Neural progenitor cell (in vitro differentiated cells): ENCODE results near the gene SERTM1. TPM values are rescaled to one million over a fixed set of nuclear protein-coding genes. Genes with fewer than 3 reads are reported as not detected.
A peak's percentile ranks its signal among the peaks of the same experiment; 100 is the strongest.

ENCODE experiments used
- DNase-seq: peaks from one replicate; pipeline ENCODE4 v3.0.0-alpha.2; 2016; ENCODE audit warnings: low spot score
- H2AFZ ChIP-seq: fragments of 200-600 bp; sonication (generic); replicated peaks from 2 replicates; pipeline ENCODE4 v1.6.1; 2016; ENCODE audit warnings: antibody characterized with exemption
- H3F3A ChIP-seq: fragments of 200-600 bp; sonication (generic); 2 replicates; pipeline ENCODE4 v1.6.1; 2016; ENCODE audit warnings: antibody characterized with exemption, low read depth
- H3K27ac ChIP-seq: fragments of 200-600 bp; sonication (generic); 2 replicates; pipeline ENCODE4 v1.5.1; 2016; ENCODE audit warnings: mild to moderate bottlenecking
- H3K27me3 ChIP-seq: fragments of 200-600 bp; sonication (generic); 2 replicates; pipeline ENCODE4 v1.6.1; 2016; ENCODE audit warnings: mild to moderate bottlenecking, moderate library complexity
- H3K36me3 ChIP-seq: fragments of 200-600 bp; sonication (generic); 2 replicates; pipeline ENCODE4 v1.5.1; 2016
- H3K4me1 ChIP-seq: fragments of 200-600 bp; sonication (generic); 2 replicates; pipeline ENCODE4 v1.6.1; 2016; ENCODE audit warnings: mixed run types
- H3K4me2 ChIP-seq: fragments of 200-600 bp; sonication (generic); 2 replicates; pipeline ENCODE4 v1.6.1; 2016
- H3K4me3 ChIP-seq: fragments of 200-600 bp; sonication (generic); 2 replicates; pipeline ENCODE4 v1.5.1; 2016
- H3K79me2 ChIP-seq: fragments of 200-600 bp; sonication (generic); 2 replicates; pipeline ENCODE4 v1.6.1; 2016; ENCODE audit warnings: low read depth
- H3K9ac ChIP-seq: fragments of 200-600 bp; sonication (generic); 2 replicates; pipeline ENCODE4 v1.6.1; 2016
- H3K9me3 ChIP-seq: fragments of 200-600 bp; sonication (generic); 2 replicates; pipeline ENCODE4 v1.5.1; 2016; ENCODE audit warnings: low read depth
- H4K20me1 ChIP-seq: fragments of 200-600 bp; sonication (generic); 2 replicates; pipeline ENCODE4 v1.6.1; 2016; ENCODE audit warnings: low read depth
- H3K27ac Mint-ChIP-seq: 3 replicates; pipeline ENCODE4 v1.8.0; 2021; ENCODE audit warnings: mixed read lengths
- H3K27me3 Mint-ChIP-seq: 2 replicates; pipeline ENCODE4 v1.8.0; 2022; ENCODE audit warnings: low read depth, mild to moderate bottlenecking, inconsistent platforms, moderate library complexity, mixed read lengths; ENCODE audit not compliant: insufficient read depth
- H3K36me3 Mint-ChIP-seq: 3 replicates; pipeline ENCODE4 v1.8.0; 2021; ENCODE audit warnings: mixed read lengths
- H3K4me1 Mint-ChIP-seq: 3 replicates; pipeline ENCODE4 v1.8.0; 2021; ENCODE audit warnings: mixed read lengths
- H3K4me3 Mint-ChIP-seq: 3 replicates; pipeline ENCODE4 v1.8.0; 2021; ENCODE audit warnings: mild to moderate bottlenecking, moderate library complexity, mixed read lengths
- H3K9me3 Mint-ChIP-seq: 3 replicates; pipeline ENCODE4 v1.8.0; 2020; ENCODE audit warnings: mixed read lengths
- CTCF ChIP-seq: fragments of 200-600 bp; sonication (generic); IDR thresholded peaks from 2 replicates; pipeline ENCODE4 v1.5.1; 2017; ENCODE audit warnings: antibody characterized with exemption, mild to moderate bottlenecking
- EZH2 ChIP-seq: fragments of 200-600 bp; sonication (generic); IDR thresholded peaks from 2 replicates; pipeline ENCODE4 v1.6.1; 2017; ENCODE audit warnings: antibody characterized with exemption, mild to moderate bottlenecking, moderate library complexity
- EZH2phosphoT487 ChIP-seq: fragments of 200-600 bp; sonication (generic); IDR thresholded peaks from 2 replicates; pipeline ENCODE4 v1.6.1; 2017; ENCODE audit warnings: antibody characterized with exemption
- total RNA-seq: library from RNA; depleted of rRNA; stranded (reverse); fragments of >200 nt; gene quantifications from 2 replicates; pipeline ENCODE4 v1.2.3, GENCODE V29; 2015; ENCODE audit warnings: low replicate concordance

Gene SERTM1
- total RNA-seq, 1 donor from 2014 or later = not detected

- peak; percentile 3 for DNase-seq
- no peaks in the 10 kb centered on the region for H3K4me1 Mint-ChIP-seq
- H3K4me3 Mint-ChIP-seq = no peak overlapping the region
- Histone ChIP-seq H4K20me1 (no peaks in the 10 kb centered on the region), H2AFZ (peak overlapping the region; percentile 81), H3K4me3 (no peak overlapping the region), H3K9me3 (no peaks in the 10 kb centered on the region), H3F3A (no peaks in the 10 kb centered on the region), H3K27me3 (no peaks in the 10 kb centered on the region), H3K4me1 (no peaks in the 10 kb centered on the region), H3K36me3 (no peaks in the 10 kb centered on the region), H3K9ac (no peak overlapping the region), H3K27ac (peak overlapping the region; percentile 38), H3K4me2 (no peak overlapping the region), H3K79me2 (no peaks in the 10 kb centered on the region)
- TF ChIP-seq CTCF (no peak), EZH2 (no peak), EZH2phosphoT487 (no peak)
- H3K9me3 Mint-ChIP-seq = peaks cover 3% of the 10 kb centered on the region
- peaks cover 2% of the 10 kb centered on the region for H3K27me3 Mint-ChIP-seq
- no peaks in the 10 kb centered on the region for H3K36me3 Mint-ChIP-seq
- no peak overlapping the region for H3K27ac Mint-ChIP-seq
Observed at GRCh38 chr13:36630181-36630803, 43.5 kb upstream of the SERTM1 start.

DNA sequence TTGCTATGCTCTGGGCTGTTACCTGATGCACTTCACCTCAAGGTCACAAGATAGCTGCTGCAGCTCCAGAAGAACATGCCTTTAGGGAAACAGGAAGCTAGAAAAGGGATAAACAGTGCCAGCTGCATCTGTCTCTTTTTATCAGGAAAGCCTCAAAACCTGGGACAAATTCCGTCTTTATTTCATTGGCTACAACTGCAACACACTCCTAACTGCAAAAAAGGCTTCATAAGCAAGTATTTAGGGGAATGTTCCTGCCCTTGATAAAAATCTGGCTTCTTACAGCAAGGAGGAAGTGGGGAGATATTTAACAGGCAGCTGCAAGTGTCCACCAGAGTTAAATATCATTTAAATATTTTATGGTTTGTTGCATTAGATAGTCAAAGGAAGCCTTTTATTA lies 34.2 kb upstream of the SERTM1 start:
- DNase-seq = no peak
- Histone ChIP-seq H3K79me2 (no peaks in the 10 kb centered on the region), H3K4me1 (no peaks in the 10 kb centered on the region), H3K4me2 (no peak overlapping the region), H3F3A (no peaks in the 10 kb centered on the region), H3K4me3 (no peak overlapping the region), H3K27ac (no peak overlapping the region), H3K9ac (no peak overlapping the region), H4K20me1 (no peaks in the 10 kb centered on the region), H3K27me3 (no peaks in the 10 kb centered on the region), H2AFZ (no peak overlapping the region), H3K9me3 (no peaks in the 10 kb centered on the region), H3K36me3 (no peaks in the 10 kb centered on the region)
- Mint-ChIP-seq H3K36me3 (no peaks in the 10 kb centered on the region), H3K4me1 (no peaks in the 10 kb centered on the region), H3K27me3 (peaks cover 5% of the 10 kb centered on the region), H3K27ac (no peak overlapping the region), H3K9me3 (peaks cover 7% of the 10 kb centered on the region), H3K4me3 (no peak overlapping the region)
- no peak for TF ChIP-seq EZH2phosphoT487
- no peak for TF ChIP-seq CTCF
- TF ChIP-seq EZH2 = no peak

DNA sequence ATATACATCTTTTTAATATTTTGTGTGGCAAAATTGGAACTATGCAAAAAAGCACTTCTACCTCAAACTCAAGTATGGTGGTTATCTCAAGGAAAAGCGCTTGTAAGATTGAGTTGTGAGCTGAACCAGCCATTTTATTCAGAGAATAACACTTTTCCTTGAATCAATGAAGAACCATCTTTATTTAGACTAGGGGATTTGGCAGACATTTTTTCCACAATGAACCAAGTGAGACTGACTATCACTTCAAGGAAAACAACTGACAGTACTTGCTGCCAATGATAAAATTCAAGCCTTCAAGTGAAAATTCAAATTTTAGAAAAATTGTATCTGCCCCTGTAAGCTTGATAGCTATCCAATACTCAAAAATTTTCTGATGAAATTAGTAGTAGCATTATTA lies 23.2 kb upstream of the SERTM1 start:
- Mint-ChIP-seq H3K4me1 (no peaks in the 10 kb centered on the region), H3K27me3 (peaks cover 2% of the 10 kb centered on the region), H3K4me3 (no peak overlapping the region), H3K36me3 (no peaks in the 10 kb centered on the region), H3K9me3 (peaks cover 5% of the 10 kb centered on the region), H3K27ac (no peak overlapping the region)
- Histone ChIP-seq H3K4me3 (no peak overlapping the region), H4K20me1 (no peaks in the 10 kb centered on the region), H2AFZ (no peak overlapping the region), H3K9ac (no peak overlapping the region), H3K27me3 (no peaks in the 10 kb centered on the region), H3K4me1 (no peaks in the 10 kb centered on the region), H3F3A (no peaks in the 10 kb centered on the region), H3K4me2 (no peak overlapping the region), H3K79me2 (no peaks in the 10 kb centered on the region), H3K27ac (no peak overlapping the region), H3K36me3 (no peaks in the 10 kb centered on the region), H3K9me3 (no peaks in the 10 kb centered on the region)
- no peak for DNase-seq
- TF ChIP-seq EZH2 = no peak
- no peak for TF ChIP-seq CTCF
- no peak for TF ChIP-seq EZH2phosphoT487
